ENCODE data around the gene CAPN15.

- no peak for TF ChIP-seq EP300 (IDR thresholded peaks at IDR 0.05)
- TF ChIP-seq, protein P1, sequence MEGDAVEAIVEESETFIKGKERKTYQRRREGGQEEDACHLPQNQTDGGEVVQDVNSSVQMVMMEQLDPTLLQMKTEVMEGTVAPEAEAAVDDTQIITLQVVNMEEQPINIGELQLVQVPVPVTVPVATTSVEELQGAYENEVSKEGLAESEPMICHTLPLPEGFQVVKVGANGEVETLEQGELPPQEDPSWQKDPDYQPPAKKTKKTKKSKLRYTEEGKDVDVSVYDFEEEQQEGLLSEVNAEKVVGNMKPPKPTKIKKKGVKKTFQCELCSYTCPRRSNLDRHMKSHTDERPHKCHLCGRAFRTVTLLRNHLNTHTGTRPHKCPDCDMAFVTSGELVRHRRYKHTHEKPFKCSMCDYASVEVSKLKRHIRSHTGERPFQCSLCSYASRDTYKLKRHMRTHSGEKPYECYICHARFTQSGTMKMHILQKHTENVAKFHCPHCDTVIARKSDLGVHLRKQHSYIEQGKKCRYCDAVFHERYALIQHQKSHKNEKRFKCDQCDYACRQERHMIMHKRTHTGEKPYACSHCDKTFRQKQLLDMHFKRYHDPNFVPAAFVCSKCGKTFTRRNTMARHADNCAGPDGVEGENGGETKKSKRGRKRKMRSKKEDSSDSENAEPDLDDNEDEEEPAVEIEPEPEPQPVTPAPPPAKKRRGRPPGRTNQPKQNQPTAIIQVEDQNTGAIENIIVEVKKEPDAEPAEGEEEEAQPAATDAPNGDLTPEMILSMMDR (IDR thresholded peaks at IDR 0.05): no peak
- TF ChIP-seq POLR2A (IDR thresholded peaks at IDR 0.05): no peak
Observed at GRCh38 chr16:576823-577201, 49.3 kb downstream of the CAPN15 start.
